HTR-8/SVneo (cell line): ENCODE results near the gene LRGUK.

Experiments used
- DNase-seq: peaks from one replicate; pipeline ENCODE4 v3.0.0; 2011; ENCODE audit warnings: low spot score, mixed read lengths; ENCODE audit not compliant: insufficient read length
- FAIRE-seq: peaks from 2 replicates; lab custom pipeline; 2011; peaks lifted over from hg19 to GRCh38; lab: Jason Lieb, UNC

The LRGUK gene

DNA sequence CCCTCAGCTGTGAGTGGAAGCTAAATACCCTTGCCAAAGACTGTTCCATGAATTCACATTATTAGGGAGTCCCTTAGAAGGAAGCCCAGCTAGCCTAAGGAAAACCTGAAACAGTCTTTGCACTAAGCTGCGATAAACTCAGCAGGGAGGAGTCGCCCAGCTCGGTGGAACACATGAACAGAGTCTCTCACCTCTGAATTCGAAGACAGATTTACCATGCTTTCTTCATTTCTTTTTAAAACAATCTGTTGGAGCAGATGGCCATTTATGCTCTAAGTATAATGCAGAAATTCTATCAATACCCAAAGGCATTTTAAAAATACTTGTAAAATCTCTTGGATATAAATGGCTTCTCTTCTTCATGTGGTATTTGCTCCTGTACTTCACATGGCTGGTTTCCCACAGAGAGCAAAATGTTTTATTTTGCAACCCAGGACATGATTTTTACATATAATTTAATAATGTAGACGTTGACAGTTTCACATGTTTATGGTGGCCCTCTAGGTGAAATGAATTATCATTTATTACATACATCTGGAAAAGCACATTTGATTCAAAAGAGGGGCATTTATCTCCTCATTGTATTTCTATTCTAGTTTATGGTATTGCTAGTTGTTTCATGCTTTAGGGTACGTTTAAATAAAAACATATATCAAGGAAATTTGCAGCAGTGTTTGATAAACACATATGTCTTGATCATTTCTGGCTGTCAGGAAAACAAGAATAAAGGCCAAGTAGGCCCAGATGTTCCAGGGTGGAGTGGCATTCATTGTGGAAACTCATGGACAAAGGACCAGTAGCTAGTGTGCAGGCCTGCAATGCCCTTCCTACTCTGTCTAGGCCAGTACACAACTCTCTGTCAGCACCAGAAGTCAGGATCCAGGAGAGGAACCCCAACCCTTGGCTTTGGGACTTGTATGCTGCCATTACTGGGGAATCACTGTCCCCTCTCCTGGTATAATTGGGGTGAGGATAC, 52.2 kb downstream of the LRGUK start:
- no peak for FAIRE-seq
- no peak for DNase-seq

DNA sequence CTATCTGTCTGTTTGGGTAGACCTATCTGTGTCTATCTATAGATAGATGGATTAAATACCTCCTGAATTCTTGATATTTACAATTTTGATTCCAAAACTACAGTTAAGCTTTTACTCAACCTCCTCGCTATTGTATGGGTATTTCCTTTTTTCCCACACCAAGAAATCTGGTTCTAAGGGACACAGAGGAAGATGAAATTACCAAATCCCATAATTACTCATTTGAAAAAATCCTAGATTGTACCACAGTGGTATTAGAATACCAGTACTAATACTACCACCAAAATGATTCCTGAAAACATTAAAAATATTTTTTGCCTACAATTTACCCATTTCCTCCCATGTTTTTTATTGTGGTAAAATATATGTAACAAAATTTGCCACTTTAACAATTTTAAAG, 53.2 kb downstream of the LRGUK start:
- FAIRE-seq (no peak), DNase-seq (no peak)

DNA sequence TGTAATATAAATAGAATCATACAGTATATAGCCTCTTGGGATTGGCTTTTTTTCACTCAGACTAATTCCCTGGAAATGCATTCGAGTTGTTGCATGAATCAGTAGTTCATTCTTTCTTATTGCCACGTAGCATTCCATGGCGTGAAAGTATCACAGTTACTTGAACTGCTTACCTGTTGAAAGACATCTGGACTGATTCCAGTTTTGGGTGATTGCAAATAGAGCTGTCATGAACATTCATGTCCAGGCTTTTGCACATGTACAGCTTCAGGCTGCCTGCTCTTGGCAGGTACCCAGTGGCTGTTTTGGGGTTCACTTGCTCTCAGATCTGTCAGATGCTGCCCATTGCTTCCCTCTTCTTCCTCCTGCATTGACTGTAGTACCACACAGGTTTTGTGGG, 54.9 kb downstream of the LRGUK start:
- FAIRE-seq (no peak), DNase-seq (no peak)

DNA sequence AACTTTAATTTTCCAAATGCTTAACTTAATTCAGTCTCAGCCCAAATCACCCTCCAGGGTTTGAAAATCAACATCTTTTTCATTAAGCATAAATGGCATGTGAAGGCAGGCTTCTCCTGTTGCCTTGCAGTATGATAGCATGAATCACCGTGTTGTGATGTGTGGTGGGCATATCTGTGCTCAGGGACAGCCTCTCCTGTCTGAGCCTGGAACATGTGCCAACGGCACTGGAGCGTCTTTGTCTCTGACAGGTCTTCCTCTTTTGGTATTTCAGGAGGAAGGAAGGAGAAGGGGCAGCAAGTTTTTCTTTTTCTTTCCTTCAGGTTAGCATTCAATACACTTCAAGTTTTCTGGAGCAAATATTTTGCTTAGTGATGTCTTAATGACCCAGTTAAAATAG, 57.6 kb downstream of the LRGUK start:
- no peak for FAIRE-seq

DNA sequence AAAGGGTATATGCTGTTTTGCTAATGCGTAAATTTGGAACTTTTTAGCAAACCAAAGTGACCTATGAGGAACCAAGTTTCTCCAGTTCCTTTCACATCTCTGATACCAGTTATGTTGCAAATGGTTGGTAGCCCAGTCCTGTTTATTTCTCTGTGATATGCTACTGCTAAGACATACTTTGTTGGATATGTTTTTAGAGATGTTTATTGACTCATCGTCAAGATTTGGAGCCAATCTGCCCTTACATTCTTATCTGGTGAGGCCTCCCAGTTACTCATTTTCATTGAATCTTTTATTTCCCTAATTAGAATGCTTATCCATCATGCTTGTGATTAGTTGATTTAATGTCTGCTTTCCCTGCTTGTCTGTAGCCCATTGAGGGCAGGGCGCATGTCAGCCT, 58.9 kb downstream of the LRGUK start:
- FAIRE-seq = no peak
- DNase-seq = no peak

More for the DNA sequence above, 57.6 kb downstream of the LRGUK start:
- no peak for DNase-seq

DNA sequence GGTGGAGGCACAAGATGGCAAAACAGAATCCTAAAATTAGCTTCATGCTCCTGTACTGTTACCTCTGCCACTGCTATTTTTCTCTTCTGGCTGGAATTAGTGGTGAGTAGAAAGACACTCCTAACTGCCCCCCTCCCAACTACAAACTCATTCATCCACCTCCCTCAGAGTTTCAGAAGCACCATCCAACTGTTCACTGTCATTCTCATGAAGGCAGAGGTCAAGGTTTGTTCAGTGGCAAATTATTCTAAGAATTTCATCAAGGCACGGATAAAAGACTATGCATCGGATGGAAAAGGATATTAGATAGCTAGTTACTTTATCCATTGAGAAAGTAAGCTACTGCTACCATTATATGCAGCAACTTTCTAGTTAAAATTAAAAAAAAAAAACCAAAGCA, 59.7 kb downstream of the LRGUK start:
- FAIRE-seq = no peak
- DNase-seq = no peak

DNA sequence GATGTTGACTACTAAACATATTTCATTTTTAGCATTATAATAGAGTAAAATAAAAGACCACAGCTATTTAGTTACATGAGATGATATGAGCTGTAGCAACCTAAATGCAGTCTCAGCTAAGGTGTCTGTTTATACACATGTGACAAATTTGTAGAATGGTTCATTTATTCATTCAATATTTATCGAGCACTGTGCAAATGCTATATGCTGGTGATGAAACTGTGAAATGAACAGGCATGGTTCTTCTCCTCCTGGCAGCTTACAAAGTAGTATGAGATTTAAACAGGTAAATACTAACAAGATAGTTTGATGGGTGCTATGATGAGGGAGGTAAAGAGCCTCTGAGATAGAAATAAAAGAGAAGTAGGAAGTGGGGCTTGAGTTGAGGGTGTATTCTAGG, 60.8 kb downstream of the LRGUK start:
- FAIRE-seq (no peak), DNase-seq (no peak)

DNA sequence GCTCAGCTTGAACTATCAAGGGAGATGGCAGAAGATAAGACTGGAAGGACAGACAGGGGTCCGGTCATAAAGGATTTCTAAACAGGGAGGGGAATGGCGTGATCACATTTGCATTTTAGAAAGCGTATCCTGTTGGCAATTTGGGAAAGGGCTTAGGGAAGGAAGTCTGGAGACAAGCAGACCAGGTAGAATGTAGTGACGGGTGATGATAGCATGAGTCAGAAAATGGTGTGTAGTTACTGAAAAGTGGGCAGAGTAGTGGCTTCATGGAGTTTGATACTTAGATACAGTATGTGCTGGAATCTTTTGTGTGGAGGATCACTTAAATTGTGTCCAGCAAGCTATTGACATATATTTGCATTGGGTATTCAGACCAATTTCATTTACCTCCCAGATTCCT, 61.2 kb downstream of the LRGUK start:
- FAIRE-seq (no peak), DNase-seq (no peak)

DNA sequence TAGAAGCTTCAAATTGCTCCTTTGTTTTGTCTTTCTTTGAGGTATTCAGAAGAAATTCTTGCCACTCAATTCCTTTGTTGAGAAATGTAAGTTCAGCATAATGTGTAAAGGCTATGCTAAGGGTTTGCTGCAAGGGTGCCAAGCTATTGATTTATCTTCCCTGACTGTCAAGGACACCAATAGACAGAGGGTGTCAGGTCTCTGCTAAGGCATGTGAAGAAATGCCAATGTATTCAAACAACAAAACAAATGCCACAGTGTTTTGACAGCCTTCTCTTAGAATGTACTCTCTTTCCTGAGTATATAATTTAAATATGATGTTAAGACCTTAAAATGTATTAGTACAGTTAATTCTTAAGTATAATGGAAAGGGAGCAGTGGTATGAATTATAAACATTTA, 62.4 kb downstream of the LRGUK start:
- DNase-seq (no peak), FAIRE-seq (no peak)

DNA sequence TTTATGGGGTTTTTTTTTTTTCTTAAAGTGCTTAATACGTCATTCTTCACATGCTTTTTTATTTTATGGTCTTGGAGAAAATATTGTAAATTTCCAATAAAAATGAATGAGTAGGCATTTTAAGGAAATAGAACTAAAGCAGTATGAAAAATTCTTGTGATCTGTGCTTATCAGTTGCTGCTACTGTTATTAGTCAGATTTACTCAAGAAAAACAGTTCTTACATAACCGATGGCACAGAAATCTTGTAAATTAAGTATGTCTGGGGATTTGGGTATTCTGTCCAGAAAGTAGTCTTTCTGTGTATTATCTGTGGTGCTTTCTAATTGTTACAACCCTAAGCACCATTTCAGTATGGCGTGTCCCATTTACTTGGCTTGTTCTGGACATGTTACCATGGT, 64.7 kb downstream of the LRGUK start:
- no peak for FAIRE-seq

DNA sequence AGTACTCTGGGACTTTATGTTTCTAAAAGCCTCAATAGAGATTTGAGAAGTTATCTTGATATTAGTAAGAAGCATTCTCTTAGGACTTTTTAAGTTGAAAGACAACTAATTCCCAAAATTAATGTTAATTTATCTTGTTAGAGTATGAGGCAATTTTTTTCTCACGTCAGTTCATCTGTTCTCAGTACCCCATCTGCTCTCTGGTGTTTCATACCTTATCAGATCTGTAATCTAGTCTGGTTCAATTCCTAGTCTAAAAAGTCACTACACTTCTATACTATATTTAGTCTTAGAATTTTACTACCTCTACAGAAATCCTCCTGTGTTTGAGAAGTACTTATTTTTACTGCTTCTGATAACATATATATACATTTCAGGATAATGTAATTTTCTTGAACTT, 66.1 kb downstream of the LRGUK start:
- DNase-seq (no peak), FAIRE-seq (no peak)

More for the DNA sequence above, 64.7 kb downstream of the LRGUK start:
- DNase-seq = no peak

DNA sequence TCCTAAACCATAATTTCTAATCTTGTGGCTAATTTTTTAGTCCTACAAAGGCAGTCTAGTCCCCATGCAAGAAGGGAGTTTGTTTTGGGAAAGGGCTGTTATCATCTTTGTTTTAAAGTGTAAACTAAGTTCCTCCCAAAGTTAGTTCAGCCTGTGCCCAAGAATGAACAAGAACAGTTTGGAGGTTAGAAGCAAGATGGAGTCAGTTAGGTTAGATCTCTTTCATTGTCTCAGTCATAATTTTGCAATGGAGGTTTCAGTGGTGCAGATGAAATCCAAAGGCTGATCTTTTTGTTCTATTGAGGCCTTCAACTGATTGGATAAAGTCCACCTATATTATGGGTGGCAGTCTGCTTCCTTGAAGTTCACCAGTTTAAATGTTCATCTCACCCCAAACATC, 68.1 kb downstream of the LRGUK start:
- DNase-seq (no peak), FAIRE-seq (no peak)

DNA sequence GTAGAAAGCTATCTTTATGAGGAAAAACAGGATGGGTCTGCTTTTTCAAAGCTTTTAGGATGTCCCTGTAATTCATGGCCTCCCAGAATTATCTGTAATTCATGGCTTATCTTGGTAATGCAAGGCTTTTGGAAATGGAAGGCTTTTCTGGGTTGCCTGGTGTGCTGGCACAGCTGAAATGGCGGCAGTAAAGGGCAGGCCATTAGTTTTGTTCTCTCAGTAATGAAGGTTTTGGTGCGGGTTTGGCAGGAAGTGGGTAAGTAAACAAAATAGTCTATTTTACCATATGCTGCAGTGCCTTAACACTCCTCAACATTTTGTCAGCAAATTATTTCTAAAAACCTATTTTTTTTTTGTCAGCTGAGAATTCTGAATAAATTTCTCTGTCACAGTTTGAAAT, 69.3 kb downstream of the LRGUK start:
- no peak for DNase-seq

DNA sequence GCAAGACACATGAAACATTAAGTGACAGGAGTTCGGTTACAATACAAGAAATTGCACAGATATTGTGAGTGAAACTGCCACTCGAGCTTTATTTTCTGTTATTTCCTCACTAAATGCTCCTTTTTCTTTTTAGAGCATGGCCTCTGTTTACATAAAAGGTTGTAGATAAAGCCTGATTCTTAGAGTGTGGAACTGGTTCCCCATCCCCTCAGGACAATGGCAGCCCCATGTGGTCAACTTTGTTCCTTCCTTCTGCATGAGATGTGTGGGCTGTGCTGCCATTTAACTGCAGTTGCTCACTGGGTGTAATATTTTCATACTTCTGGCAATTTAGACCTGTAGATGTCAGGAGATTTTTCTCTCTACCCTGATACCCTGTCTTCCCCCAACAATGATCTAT, 70.2 kb downstream of the LRGUK start:
- no peak for FAIRE-seq
- no peak for DNase-seq

More for the DNA sequence above, 69.3 kb downstream of the LRGUK start:
- FAIRE-seq = no peak

DNA sequence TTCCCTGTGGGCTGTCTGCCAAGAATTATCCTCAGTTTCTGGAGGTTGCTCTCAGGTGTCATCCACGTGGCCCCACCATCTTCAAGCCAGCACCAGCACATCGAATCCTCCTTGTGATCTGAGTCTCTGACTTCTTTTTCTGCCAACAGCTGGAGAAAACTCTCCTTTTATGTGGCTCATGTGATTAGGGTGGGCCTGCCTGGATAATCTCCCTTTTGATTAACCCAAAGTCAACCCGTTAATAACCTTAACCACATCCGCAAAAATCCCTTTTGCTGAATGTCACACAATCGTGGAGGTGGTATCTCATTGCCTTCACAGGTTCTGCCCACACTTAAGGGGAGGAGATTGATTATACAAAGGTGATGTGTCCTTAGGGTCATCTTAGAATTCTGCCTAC, 73.8 kb downstream of the LRGUK start:
- no peak for FAIRE-seq
- DNase-seq = no peak

DNA sequence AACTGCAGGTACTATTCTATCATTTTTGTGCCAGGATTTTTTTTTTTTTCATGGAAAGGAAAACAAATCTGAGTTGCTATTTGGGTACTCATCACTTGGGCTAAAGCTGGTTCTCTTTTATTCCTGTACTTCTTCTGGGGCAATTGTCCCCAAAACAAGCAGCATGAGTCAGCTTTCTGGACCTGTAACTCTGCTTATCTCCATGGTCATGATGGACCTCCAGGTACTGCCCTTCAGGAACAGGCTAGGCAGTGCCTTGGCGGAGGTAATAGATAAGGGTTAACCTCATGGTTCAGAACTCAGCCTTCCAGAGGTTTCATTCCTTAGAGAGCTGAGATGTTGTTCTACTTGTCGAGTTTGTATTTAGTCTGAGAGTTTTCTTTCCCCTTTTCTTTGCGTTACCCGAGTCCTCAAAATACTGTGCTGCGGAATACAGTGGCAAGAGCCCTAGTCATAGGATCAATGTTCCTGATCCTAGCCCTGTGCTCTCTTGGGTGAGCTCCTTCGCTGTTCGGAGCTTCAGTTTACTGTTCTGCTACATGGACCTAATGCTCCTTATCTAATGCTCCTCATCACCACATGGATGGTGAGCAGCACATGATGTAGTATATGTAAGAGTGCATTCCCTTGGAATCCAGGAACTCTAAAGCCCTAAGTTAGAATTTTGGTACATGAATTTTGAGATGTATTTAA, 74.6 kb downstream of the LRGUK start:
- DNase-seq (no peak), FAIRE-seq (no peak)

DNA sequence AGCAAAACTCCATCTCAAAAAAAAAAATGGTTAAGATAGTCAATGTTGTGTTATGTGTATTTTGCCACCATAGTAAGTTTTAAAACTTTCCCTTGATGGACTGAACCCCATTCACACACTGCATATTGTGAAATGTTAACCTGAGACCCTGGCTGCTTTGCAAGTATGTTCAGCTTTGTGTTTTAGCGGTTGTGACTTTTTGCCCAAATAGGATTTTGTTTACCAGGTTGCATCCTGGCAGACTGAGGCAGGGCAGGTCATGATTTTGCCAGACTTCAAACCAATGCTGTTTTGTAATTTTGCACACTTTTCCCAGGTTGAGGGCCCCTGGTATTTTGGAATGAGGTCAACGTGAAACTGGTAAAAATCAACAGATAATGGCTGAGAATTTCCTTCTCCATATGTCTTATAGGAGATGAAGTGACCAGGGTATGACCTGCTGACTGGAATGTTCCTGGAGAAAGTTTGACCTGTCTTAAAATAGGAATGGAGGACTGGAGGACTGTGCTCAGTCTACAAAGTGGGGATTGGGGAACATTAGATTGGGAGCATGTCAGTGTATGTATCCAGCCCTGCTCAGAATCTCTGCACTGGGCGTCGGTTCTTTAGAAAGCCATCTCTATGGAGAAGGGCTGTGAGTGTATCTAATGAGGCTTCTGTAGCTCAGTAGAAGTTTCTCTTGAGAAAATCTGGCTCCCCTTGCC, 76.2 kb downstream of the LRGUK start:
- no peak for DNase-seq
- no peak for FAIRE-seq

DNA sequence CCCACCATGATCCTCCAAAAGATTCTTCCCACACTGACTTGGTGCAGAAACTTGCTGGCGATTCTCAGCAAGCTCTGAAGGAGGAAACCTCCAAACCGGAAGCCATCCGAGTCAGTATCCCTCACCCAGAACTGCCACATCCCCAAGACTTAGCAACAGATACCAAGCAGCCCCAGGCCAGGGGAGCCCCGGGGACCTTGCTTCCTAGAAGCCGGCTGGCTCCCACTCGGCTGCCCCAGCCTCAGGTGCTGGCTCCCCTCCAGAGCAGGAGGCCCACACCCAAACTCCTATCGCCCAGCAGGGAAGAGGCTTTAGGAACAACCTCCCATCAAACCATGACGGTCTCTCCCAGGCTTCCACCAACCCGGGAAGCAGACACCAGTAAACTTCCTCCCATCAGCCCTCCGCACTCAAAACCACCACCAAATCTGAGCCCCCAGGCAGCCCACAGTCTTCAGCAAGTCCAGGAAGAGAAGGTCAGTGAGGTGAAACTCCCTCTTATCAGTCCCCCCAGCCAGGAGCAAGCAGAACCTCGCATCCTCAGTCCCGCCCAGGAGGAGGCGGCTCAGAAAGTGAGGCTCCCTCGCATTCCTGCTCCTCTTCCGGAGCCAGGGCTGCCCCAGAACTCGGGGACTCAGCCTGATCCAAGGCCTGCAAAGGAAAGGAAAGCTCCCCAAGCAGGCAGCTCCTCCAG, 82.3 kb downstream of the LRGUK start:
- FAIRE-seq (no peak), DNase-seq (no peak)

DNA sequence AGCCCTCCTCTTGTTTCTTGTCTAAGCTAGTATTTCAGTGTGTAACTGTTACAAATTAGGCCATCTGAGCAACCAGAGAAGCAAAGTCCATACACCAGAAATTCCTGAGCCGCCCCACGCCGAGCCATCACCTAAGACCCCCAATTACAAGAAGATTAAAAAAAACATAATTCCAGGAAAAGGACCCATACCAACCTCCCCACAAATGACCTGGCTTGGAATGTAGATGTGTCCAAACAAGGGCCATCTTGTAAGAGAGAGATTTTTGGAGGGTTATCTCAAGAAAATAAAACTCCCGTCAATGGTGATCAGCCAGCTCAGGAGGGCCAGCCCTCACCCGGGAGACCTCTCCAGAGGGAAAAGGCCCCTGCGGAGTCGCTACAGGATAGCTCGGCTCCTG, 83.1 kb downstream of the LRGUK start:
- FAIRE-seq (no peak), DNase-seq (no peak)

DNA sequence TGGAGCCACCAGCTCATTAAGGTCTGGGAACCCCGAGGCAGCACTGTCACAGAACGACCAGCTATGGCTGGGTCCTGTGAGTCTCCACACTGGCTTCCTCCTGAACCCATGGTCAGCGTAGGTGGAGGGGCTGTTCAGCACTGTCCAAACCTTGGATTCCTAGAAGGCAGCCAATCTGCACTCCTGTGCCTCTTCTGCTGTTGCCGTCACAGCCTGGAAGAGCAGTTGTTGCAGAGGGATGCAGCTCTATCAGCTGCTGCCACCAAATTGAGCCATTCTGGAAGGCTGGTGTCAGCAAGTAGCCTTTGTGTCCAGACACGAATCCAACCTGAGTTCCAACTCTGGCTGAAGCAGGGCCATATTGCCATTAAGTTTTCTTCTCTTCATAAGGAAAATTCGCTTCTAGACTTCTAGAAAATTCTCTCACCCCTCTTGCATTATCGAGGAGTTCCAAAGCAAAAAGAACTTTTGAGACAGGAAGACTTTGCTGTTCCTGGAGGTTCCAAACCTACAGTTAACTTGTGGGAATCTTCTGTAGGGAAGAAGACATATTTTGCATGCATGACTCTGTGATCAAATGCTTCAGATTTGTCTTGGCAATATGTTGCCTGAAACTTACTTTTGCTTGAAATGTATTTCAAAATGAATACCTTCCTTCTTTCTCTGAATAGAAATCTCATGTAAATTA, 84.0 kb downstream of the LRGUK start:
- FAIRE-seq (no peak), DNase-seq (no peak)
